Activated effector memory CD4-positive, alpha-beta T cell treated with Interleukin-2 at 50 U/mL for 16 hours (primary cell): ENCODE results near the gene GPLD1.

Experiments used
- DNase-seq: peaks from one replicate; pipeline ENCODE4 v3.0.0-alpha.2; 2020

GPLD1 gene

GRCh38 chr6:24500683-24501082, 11.3 kb upstream of the GPLD1 start:
- no peak for DNase-seq

- DNase-seq = no peak
These were observed 8.0 kb upstream of the GPLD1 start for GRCh38 chr6:24497254-24497970.

- DNase-seq = peak; percentile 72
These were observed 5.7 kb upstream of the GPLD1 start, which contains the start of gene ALDH5A1 for GRCh38 chr6:24494821-24495795. ALDH5A1 (plus strand) TSS chr6:24494969; CDS start chr6:24494997, 28 bp downstream.

- no peak for DNase-seq
These were observed 4.8 kb upstream of the GPLD1 start for GRCh38 chr6:24493945-24494820.

GRCh38 chr6:24492475-24492874, 3.1 kb upstream of the GPLD1 start:
- no peak for DNase-seq

GRCh38 chr6:24490948-24491347, 1.6 kb upstream of the GPLD1 start:
- no peak for DNase-seq

DNA sequence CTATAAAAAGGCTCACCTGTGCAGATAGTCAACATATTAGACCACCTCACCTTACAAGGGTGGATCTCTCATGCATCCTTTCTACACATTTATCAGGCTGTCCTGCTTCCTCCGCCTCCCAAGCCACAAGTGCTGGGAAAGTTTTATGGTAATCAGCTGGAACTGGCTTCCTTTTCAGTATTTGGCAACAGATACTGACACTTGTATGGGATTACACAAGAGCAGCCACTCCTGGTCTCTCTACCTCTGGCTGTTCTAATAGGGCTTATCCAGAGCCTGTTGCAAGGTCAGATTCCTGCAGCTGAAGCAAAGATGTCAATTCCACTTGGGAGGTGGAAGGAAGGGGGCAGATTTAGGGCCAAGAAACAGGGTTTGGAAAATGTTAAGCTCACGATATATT, 503 bp upstream of the GPLD1 start:
- no peak for DNase-seq

DNA sequence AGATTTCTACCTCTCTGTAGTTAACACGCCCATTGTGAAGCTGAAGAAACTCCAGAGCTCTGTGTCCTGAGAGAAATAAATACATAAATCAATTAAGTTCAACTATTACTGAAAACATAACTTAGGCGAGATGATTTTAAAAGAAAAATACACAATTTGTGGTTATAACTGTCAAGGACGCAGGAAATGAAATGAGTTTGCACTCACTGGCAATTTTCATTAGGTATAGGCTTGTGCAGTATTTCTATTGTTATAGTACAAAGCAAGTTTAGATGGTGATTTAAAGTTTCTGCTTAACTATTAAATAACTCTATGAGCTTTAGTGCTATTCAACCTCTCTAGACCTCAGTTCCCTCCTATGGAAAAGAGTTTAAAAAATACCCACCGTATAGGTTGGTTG, 3.3 kb downstream of the GPLD1 start:
- no peak for DNase-seq

DNA sequence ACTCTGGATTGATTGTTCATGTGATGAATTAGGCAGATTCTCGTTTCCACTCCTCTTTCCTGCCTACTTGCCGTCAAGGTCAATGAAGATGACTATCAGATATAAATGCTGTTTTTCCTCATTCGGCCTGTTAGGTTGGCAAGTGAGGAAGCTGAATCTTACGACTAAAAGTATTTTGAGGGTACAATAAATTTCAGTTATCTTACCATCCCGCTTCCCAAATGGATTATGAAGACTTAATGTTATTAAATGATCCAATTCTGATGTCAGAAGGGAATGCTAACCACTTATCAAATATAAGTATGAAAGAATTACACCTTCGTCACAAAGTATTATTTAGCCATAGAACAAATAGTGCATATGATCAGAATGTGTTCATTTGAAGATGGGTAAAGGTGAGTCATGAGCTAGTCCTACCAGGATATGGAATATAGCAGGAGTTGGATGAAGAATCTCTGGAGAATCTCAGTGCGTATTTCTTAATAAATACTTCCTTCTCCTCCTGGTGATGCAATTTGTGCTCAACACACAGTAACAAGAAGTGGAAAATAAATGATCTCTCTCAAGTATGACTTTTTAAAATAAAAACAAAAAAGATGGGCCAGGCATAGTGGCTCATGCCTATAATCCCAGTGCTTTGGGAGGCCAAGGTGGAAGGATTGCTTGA, 4.6 kb downstream of the GPLD1 start:
- DNase-seq = no peak

GRCh38 chr6:24481449-24481848, 7.9 kb downstream of the GPLD1 start:
- DNase-seq = no peak

GRCh38 chr6:24480705-24481104, 8.7 kb downstream of the GPLD1 start:
- no peak for DNase-seq

DNA sequence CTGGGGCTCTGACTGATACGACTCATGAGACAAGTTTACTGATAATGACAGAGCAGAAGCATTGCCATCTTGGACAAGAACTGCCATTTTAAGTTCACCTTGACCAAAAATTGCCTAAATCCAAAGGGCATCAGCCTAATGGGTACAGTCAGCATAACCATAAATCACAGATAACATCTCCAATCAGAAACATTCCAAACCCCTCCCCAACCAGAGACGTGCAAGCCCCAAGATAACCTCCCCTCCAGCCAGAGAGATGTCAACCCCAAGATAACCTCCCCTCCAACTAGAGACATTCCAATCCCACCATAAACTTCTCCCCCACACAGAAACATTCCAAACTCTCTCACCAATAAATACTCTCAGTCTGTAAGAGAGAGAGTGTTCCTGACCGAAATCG, 10.5 kb downstream of the GPLD1 start:
- no peak for DNase-seq

DNA sequence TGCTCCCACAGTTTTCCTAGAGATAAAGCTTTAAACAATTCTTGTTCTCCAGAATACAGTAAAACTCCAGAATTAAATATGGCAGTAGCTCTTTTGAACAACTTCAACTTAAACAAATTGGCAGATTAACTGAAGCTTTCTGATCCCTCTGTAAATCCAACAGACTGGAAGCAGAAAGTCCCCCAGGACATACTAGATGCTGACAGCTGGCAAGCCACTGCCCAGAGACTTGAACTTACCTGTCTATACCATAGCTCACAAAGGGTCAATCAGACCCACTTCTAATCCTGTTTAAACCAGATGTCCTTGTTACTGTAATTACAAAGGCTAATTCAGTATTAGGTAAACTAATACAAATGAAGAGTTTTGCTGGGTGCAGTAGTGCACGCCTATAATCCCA, 12.3 kb downstream of the GPLD1 start:
- DNase-seq = no peak

DNA sequence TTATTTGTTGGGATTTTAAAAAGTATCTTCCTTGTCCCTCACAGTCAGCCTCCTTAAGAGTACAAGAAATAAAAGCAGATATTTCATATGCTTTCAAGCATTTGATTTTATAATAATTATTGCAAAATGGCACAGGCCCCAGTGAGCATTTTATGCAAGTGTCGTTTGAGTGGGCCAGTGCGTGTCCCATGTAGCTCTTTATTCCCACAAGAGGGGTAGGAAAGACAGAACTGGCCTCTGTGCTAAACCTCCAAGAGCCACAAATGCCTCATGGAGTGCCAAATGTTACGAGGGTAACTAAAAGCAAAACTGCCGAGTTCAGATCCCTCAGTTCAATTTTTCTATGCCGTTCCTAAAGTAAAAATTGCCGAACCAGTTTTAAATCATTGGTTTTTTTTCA, 12.7 kb downstream of the GPLD1 start:
- DNase-seq = no peak

DNA sequence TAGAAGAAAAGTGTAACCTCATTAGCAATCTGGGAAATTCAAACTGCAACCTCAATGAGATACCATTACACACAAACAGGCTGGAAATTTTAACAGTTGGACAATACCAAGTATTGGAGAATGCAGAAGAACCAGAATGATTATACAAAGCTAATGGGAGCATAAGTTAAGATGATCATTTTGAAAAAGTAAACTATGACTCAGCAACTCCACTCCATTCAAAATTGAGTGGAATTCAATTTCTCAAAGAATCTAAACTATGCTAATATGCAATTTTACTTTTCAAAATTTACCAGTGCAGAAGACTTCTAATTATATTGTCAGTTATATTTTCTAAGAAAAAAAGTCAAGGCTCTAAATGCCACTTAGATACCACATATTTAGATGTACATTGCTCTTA, 17.2 kb downstream of the GPLD1 start:
- DNase-seq = no peak

- no peak for DNase-seq
These were observed 19.6 kb downstream of the GPLD1 start for GRCh38 chr6:24469811-24470210.

DNA sequence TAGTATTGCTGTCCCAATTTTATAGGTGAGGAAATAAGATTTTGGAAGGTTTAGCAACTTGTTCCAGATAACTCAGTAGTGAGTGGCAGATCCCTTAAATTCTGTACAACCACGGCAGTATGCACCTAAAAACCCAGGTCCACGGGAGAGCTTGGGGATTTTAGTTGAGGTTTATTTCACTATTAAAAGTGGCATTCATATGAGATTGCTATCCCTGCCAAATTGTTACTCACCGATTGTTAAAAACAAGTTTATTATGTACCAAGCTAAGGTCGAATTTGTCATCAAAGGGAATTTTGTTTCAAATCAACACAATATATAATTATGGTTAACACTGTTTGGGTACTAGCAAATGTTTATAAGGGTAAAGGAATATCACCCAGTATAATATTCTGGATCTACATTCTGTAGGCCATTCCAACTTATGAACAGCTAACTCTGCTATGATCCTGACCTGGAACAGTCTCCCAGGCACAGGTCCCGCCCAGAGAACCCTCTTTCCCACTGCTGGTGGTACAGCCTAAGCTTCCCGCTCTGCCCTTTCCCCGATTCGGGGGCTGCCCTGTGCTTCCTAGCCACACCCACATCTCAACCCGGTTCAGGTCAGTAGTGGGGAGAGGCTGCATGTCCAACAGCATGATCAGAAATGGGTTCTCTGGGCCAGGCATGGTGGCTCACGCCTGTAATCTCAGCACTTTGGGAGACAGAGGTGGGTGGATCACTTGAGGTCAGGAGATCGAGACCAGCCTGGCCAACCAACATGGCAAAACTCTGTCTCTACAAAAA, 24.9 kb downstream of the GPLD1 start:
- DNase-seq = no peak

GRCh38 chr6:24460966-24461365, 28.4 kb downstream of the GPLD1 start:
- DNase-seq = no peak

GRCh38 chr6:24458941-24459340, 30.4 kb downstream of the GPLD1 start:
- DNase-seq = no peak

- DNase-seq = no peak
These were observed 31.2 kb downstream of the GPLD1 start for GRCh38 chr6:24458134-24458533.

GRCh38 chr6:24455061-24455460, 34.3 kb downstream of the GPLD1 start:
- no peak for DNase-seq

GRCh38 chr6:24454452-24454851, 34.9 kb downstream of the GPLD1 start:
- no peak for DNase-seq
